Activated CD4-positive, alpha-beta T cell treated with anti-CD3 and anti-CD28 coated beads, Interleukin-2, Interleukin-6, amounts not matched to agents 100 ng/mL and 50 ng/mL, durations not matched to agents 16 hours and 8 hours (primary cell): ENCODE measurements around the gene PDCL2.
"Not testable (repeated sequence)": the region's sequence is repeated elsewhere in the genome, so short reads cannot be mapped to it uniquely, and the experiment has no call there.

Experiments
- DNase-seq: peaks from one replicate; pipeline ENCODE4 v3.0.0-alpha.2; 2020

The PDCL2 gene

DNA sequence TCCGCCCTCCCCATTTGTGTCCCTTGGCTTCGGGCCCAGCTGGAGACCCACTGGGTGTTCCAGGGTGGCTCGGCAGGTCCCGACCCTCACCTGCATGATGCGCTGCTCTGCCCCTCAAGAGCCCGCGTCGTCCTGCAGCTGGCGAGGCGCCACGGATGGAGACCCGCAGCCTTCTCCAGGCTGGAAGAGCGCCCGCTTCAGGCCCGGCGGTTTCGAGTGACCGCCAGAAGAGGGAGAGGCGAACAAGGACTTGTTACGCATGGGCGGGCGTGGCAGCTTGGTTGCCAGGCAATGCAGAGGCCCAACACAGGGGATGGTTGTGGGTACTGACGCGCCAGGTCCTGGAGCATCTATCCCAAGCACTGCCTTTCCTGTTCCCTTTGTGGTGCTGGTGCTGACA, at the start of gene PDCL2:
PDCL2 (minus strand) TSS at position 232 of the 400 bp plus-strand sequence; CDS start at position 96, 136 bp downstream.
- no peak for DNase-seq

DNA sequence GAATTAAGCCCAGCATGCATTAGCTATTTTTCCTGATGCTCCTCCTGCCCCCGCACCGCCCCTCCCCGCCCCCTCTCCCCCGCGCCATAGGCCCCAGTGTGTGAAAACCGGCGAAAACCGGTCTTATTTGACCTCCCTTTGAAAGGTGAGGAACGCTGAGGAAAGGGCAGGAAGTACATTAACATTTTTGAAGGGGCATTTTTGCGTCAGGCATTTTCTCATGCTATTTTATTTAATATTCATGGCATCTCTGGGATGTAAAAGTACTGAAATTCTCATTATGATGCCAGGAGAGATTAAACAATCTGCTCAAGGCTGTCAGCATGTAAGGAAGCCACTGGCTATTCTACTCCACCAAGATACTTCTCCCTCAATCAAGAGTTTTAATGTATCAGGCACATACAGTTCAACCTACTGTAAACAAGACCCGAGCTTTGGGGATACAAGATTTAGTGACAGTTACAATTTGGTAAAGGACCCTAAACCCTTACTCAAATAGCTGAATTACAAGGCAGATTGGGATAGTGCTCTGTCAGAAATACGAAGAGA, 45.3 kb upstream of the PDCL2 start:
- no peak for DNase-seq

DNA sequence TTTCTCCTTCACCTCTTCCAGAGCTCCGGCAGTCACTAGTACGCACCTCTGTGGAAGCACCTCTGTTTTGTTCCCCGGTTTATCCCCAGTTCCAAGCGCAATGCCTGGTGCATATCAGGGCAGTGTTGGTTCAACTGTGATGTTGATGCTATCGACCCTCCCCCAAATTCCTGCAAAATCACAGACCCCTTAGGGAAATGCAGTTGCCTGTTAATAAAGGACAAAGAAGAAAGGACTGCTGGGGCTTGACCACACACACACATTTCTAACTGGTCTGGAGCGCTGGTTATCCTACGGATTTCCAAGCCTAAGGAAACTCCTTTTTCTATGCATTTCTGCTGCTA, 44.6 kb upstream of the PDCL2 start:
- no peak for DNase-seq

- peak; percentile 42 for DNase-seq
These were observed 44.0 kb upstream of the PDCL2 start, which contains the start of gene NMU for GRCh38 chr4:55635741-55636655. TSS of gene NMU (minus strand) at chr4:55636298. CDS start at chr4:55636192, 106 bp downstream.

GRCh38 chr4:55635282-55635681, 43.2 kb upstream of the PDCL2 start:
- no peak for DNase-seq

GRCh38 chr4:55634417-55635128, 42.5 kb upstream of the PDCL2 start:
- no peak for DNase-seq

DNA sequence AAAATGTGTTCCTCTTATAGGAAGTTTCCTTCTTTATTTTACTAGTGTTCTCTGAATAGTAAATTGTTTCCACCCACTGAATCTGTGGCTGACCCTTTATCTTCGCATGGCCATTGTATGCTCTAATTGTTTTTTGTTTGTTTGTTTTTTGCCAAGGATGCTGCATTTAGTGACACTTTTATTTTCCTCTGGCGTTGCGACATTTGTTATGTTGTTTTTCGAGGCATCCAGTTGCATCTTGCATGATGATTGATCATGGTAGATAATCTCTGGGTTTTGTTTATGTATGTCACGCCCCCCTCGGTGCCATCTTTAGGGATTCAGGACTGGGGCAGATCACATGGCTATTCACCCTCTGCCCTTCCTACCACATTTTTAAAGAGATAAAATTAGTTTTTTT, 41.9 kb upstream of the PDCL2 start:
- DNase-seq, result no peak

DNA sequence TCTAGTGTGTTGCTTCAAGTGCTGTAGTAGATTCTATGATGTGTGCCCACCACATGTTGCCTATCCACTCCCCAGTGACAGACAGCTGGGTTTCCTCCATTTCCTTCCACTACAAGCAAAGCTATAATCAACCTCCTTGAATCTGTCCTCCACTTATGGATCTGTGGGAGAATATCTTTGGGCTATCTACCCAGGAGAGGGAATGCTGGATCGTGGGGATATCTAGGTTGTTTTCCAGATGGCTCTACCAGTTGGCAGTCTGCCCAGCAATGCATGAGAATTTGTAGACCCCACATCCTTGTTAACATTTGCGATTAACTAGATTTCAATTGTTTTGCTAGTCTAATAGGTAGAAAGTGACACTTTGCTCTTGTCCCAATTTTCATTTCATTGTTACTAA, 33.8 kb upstream of the PDCL2 start:
- no peak for DNase-seq

DNA sequence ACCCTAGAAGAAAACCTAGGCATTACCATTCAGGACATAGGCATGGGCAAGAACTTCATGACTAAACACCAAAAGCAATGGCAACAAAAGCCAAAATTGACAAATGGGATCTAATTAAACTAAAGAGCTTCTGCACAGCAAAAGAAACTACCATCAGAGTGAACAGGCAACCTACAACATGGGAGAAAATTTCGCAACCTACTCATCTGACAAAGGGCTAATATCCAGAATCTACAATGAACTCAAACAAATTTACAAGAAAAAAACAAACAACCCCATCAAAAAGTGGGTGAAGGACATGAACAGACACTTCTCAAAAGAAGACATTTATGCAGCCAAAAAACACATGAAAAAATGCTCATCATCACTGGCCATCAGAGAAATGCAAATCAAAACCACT, 32.0 kb upstream of the PDCL2 start:
- not testable (repeated sequence) for DNase-seq

DNA sequence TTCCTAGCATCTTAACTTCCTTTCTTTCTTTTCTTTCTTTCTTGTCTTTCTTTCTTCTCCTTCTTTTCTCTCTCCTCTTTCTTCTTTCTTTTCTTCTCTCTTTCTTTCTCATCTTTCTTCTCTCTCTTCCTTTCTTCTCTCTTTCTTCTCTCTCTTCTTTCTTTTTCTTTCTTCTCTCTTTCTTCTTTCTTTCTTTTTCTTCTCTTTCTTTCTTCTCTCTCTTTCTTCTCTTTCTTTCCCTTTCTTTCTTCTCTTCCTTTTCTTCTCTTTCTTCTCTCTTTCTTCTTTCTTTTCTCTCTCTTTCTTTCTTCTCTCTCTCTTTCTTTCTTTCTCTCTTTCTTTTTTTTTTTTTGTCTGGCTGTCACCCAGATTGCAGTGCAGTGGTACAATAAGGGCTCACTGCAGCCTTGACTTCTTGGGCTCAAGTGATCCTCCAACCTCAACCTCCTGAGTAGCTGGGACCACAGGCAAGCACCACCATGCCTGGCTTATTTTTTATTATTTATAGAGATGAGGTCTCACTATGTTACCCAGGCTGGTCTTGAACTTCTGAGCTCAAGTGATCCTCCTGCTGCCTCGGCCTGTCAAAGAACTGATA, 26.6 kb upstream of the PDCL2 start:
- no peak for DNase-seq

DNA sequence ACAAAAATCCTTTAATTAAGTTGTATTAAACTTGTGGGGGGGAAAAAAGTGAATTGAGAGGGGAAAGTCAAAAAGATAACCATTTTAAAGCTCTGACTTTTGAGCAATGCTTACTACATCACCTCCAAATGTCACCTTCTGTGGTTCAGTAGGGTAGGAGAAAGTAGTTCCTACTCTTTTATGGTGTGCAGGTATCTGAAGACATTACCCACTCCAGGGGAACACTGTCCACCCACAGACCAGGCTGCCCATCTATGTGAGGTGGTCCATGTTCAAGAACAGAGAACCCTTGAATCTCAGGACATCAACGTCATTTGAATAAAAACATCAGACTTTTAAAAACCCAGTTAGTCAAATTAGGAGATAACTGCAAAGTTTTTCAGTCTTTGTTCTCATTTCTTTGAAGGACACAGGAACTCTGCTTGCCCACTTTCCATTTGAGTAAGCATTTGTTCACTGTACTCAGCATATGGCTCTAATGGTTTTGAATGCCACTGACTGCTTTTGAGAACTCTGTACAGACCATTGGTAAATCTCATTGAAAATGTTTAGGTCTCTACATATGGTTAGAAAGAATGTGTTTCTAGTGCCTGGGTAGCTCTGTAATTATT, 25.6 kb upstream of the PDCL2 start:
- peak; percentile 60 for DNase-seq

GRCh38 chr4:55615008-55615407, 23.0 kb upstream of the PDCL2 start:
- no peak for DNase-seq

GRCh38 chr4:55613621-55614020, 21.6 kb upstream of the PDCL2 start:
- no peak for DNase-seq

DNA sequence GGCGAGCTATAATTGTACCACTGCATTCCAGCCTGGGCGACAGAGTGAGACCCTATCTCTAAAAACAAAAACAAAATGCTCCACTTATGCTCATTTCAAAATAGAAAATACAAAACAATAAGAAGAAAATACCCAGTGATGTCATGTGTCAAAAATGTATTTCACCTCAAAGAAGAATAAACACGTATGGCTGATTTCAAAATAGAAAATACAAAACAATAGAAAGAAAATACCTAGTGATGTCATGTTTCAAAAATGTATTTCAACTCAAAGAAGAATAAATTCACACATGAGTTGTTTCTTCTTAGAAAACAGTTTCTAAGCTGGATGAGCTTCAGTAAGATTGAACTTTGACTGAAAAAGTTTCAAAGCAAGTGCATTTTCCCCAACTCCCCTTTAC, 20.3 kb upstream of the PDCL2 start:
- no peak for DNase-seq

- no peak for DNase-seq
These were observed 19.5 kb upstream of the PDCL2 start for GRCh38 chr4:55611358-55612059.

DNA sequence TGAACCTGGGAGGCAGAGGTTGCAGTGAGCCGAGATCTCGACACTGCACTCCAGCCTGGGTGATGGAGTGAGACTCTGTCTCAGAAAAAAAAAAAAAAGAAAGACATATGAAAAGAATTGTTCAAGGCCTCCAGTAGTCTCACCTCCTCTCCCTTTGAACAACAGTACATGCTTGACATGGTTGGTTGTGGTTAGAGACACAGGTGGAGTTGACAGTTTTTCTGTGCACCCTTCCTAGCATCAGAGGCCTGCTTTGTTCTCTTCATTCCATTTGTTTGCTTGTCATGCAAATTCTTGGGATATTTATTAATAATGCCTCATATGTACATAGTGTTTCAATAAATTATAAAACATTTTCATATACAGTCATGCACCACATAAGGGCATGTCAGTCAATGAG, 18.3 kb upstream of the PDCL2 start:
- no peak for DNase-seq

DNA sequence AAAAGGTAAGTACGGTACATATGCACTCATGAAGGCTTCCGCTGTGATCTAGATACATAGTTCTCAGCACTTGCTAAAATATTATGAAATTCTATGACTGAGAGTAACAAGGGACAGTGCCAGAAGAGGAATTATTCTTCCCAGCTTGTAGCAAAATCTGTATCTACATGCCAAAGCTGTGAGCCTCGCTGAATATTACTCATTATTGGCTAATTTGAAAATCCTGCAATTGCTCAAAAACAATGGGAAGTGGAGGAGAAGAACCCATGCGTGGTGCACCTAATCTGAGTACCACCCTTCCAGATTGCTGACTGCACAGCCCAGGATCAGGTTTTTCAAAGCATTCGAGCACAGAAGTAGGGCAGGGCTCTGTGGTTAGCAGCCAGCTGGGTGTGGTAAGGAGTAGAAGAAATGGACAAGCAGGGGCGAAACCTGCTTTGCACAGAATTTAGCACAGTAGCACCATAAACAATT, 17.4 kb upstream of the PDCL2 start:
- DNase-seq, result no peak

GRCh38 chr4:55608591-55608990, 16.5 kb upstream of the PDCL2 start:
- DNase-seq, result no peak

- no peak for DNase-seq
These were observed 13.0 kb upstream of the PDCL2 start for GRCh38 chr4:55604996-55605395.

GRCh38 chr4:55600640-55601039, 8.6 kb upstream of the PDCL2 start:
- no peak for DNase-seq

DNA sequence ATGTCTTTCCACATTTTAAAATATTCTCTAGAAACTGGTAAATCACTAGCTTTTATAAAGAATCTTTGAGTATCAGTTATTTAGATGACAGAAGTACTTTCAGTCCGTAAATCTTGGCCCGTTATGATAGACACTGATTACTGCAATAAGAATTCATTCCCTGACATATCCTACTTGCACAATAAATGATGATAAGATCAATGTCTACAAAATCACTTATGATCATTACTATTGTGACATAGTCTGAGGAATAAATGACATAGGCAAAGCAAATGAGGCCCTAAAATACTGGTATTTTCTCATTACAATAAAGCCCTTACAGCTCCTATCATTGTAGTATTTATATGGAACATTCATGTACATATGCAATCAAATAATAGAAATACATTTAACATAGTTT, 6.6 kb upstream of the PDCL2 start:
- DNase-seq, result no peak

- no peak for DNase-seq
These were observed 3.9 kb downstream of the PDCL2 start for GRCh38 chr4:55588160-55588559.
